Calu3 (cell line): ENCODE data around the gene TWIST2. TPM values are rescaled to one million over a fixed set of nuclear protein-coding genes. Genes with fewer than 3 reads are reported as not detected.

Experiments
- BruUV-seq: library from RNA; stranded (reverse); fragments of 400-500 nt; replicated peaks from 2 replicates; lab custom pipeline; 2021; lab: Mats Ljungman, UMichigan
- CTCF ChIA-PET: fragments of 300-600 bp; sonication (Branson Sonifier 250); formaldehyde crosslinking; loops from one replicate; lab custom pipeline; 2022; ENCODE audit warnings: antibody characterized with exemption; lab: Charles Lee
- DNase-seq: peaks from one replicate; pipeline ENCODE4 v3.0.0; 2022
- H3K27ac Mint-ChIP-seq: one replicate; pipeline ENCODE4 v1.8.0; 2022; ENCODE audit warnings: mixed read lengths; ENCODE audit not compliant: unreplicated experiment
- H3K27me3 Mint-ChIP-seq: one replicate; pipeline ENCODE4 v1.8.0; 2022; ENCODE audit warnings: mixed read lengths; ENCODE audit not compliant: unreplicated experiment
- H3K36me3 Mint-ChIP-seq: one replicate; pipeline ENCODE4 v1.8.0; 2022; ENCODE audit warnings: mild to moderate bottlenecking, moderate library complexity, mixed read lengths; ENCODE audit not compliant: insufficient read depth, unreplicated experiment
- H3K4me1 Mint-ChIP-seq: one replicate; pipeline ENCODE4 v1.8.0; 2022; ENCODE audit warnings: mild to moderate bottlenecking, low read depth, mixed read lengths; ENCODE audit not compliant: unreplicated experiment
- H3K4me3 Mint-ChIP-seq: one replicate; pipeline ENCODE4 v1.8.0; 2022; ENCODE audit warnings: mild to moderate bottlenecking, low read depth, moderate library complexity, mixed read lengths; ENCODE audit not compliant: unreplicated experiment
- H3K9me3 Mint-ChIP-seq: one replicate; pipeline ENCODE4 v1.8.0; 2022; ENCODE audit warnings: low read depth, mixed read lengths; ENCODE audit not compliant: unreplicated experiment
- intact Hi-C: fragments of 100-400 bp; cut with micrococcal nuclease; formaldehyde crosslinking; loops from one replicate; pipeline ENCODE4 v1.10.0; 2022; ENCODE audit not compliant: unreplicated experiment
- total RNA-seq: library from RNA; stranded (reverse); gene quantifications from 2 replicates; pipeline ENCODE4 v1.2.3, GENCODE V29; 2022
- TF ChIP-seq, protein P1 (sequence below): fragments of 200-600 bp; IDR thresholded peaks from one replicate; pipeline ENCODE4 v1.8.0; 2022; ENCODE audit warnings: antibody characterized with exemption; ENCODE audit not compliant: unreplicated experiment

The TWIST2 gene
- total RNA-seq, 1 experiment from 2014 or later: not detected

DNA sequence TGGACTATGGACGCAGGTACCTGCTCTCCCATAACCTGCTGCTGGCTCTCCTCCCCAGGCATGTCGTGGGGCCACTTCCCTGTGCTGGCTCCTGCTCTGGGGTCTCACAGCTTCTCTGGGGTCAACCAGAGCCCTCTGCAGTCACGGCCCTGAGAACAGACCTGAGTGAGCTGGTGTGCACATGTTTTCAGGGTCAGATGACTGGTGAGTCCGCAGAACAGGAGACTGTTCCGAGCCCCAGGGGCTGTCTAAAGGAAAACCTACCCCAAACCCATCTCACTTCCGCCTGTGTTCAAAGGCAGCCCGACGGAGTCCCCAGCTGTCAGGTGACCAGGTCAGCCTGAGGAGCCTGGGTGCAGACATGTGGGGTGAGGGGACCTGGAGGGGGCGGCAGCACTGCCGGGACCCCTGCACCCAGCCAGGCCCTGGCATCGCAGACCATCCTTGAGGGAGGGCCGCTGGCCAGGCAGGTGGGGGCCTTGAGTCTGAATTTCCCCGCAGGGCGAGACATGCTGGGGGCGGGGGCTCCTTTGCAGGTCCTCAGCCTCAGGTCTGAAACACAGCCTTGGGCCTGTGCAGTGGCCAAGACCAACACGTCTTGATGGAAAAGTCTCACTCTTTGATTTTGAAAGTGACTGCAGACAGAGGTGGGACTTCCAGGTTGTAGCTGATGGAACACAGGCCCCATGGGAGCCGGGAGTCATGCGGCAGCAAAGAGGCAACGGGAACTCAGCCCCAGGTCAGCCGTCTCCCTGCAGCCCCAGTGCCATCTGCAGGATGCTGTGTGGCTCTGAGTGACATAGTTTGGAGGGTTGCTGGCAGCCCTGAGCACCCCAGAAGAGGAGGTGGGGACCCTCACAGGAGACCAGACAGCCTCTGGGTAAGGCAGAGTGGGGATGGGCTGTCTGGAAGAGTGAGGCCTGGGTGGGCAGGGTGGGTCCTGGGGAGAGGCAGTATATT lies 65.3 kb downstream of the TWIST2 start:
- intact Hi-C loops: no loop called here
- no peaks in the 10 kb centered on the region for H3K36me3 Mint-ChIP-seq
- no TSS peak for BruUV-seq

DNA sequence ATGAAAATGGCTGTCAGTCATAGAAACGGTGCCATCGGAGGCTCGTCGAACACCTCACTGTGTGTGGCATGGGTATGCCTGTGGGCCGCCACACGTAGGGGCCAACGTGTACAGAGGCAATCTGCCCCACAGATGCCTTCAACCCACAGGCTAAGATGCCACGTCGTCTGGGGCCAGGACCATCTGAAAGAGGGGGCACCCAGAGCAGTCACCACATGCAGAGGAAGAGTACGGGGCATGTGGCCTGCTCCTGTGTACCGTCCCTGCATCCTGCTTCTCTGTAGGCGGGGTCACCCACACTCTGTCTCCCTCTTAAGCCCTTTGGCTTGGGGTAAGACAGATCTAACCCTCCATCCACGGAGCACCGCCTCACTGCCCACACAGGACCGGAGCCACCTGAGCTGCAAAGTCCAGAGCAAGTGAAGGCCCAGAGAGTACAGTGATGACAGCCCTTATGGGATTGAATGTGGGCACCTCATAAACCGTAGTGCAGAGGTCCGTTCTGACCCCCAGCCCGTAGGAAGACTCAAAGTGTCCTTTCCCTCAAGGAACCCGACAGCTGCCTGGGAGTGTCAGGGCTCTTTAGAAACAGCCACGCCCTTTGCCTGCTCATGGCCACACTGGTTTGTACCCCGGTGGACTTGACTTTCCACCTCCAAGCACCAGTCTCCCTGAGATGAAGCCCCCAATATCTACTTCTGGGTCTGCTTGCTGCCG lies 66.2 kb downstream of the TWIST2 start:
- H3K27me3 Mint-ChIP-seq: peaks cover 58% of the 10 kb centered on the region
- no peak overlapping the region for H3K4me3 Mint-ChIP-seq
- intact Hi-C loops: no loop called here
- no peaks in the 10 kb centered on the region for H3K9me3 Mint-ChIP-seq
- no peaks in the 10 kb centered on the region for H3K36me3 Mint-ChIP-seq
- CTCF ChIA-PET: no interaction called here
- no peaks in the 10 kb centered on the region for H3K4me1 Mint-ChIP-seq
- TF ChIP-seq, protein P1, sequence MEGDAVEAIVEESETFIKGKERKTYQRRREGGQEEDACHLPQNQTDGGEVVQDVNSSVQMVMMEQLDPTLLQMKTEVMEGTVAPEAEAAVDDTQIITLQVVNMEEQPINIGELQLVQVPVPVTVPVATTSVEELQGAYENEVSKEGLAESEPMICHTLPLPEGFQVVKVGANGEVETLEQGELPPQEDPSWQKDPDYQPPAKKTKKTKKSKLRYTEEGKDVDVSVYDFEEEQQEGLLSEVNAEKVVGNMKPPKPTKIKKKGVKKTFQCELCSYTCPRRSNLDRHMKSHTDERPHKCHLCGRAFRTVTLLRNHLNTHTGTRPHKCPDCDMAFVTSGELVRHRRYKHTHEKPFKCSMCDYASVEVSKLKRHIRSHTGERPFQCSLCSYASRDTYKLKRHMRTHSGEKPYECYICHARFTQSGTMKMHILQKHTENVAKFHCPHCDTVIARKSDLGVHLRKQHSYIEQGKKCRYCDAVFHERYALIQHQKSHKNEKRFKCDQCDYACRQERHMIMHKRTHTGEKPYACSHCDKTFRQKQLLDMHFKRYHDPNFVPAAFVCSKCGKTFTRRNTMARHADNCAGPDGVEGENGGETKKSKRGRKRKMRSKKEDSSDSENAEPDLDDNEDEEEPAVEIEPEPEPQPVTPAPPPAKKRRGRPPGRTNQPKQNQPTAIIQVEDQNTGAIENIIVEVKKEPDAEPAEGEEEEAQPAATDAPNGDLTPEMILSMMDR: no peak
- no TSS peak for BruUV-seq
- no peak overlapping the region for H3K27ac Mint-ChIP-seq
- no peak for DNase-seq

More for the DNA sequence above, 65.3 kb downstream of the TWIST2 start:
- TF ChIP-seq, protein P1: no peak
- H3K4me1 Mint-ChIP-seq: no peaks in the 10 kb centered on the region
- H3K27ac Mint-ChIP-seq: no peak overlapping the region
- H3K9me3 Mint-ChIP-seq: no peaks in the 10 kb centered on the region
- DNase-seq: no peak
- CTCF ChIA-PET: no interaction called here
- H3K4me3 Mint-ChIP-seq: no peak overlapping the region
- peaks cover 49% of the 10 kb centered on the region for H3K27me3 Mint-ChIP-seq

DNA sequence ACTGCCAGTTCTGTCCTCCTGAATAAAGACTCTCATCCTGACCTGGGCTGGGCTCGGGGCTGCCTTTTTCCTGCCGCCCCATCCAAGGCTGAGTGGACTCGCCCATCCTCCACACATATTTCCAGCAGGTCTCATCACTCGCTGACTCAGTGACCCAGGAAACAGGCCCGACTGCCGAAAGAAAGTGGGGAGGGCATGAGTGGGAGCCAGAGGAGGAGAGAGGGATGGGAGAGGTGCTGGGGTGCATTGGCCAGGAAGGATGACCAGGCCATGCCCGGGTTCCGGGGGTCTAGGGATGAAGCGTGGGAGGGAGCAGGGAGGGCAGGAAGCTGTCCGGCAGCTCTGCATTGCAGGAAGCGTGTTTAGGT lies 66.7 kb downstream of the TWIST2 start:
- TF ChIP-seq, protein P1: no peak
- CTCF ChIA-PET: no interaction called here
- no peak for DNase-seq
- no TSS peak for BruUV-seq
- Mint-ChIP-seq H3K27ac (no peak overlapping the region), H3K4me1 (no peaks in the 10 kb centered on the region), H3K27me3 (peaks cover 64% of the 10 kb centered on the region), H3K9me3 (no peaks in the 10 kb centered on the region), H3K36me3 (no peaks in the 10 kb centered on the region), H3K4me3 (no peak overlapping the region)
- intact Hi-C loops: no loop called here

DNA sequence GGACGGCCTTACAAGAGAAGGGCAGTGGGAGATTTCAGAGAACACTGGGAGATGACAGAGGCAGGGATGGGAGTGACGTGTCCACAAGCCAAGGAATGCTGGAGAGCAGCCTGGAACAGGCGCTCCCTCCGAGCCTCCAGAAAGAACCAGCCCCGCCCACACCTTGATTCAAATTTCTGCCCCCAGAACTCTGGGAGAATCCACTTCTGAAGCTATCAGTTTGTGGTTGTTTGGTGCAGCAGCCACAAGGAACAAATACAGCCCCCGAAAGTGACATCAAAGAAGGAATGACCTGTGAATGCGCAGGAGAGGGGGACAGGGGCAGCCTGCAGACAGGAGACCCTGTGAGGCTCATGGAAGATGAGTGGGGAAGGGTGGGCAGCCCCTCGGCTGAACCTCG lies 67.3 kb downstream of the TWIST2 start:
- no peak overlapping the region for H3K27ac Mint-ChIP-seq
- TF ChIP-seq, protein P1: no peak
- DNase-seq: no peak
- intact Hi-C loops: no loop called here
- CTCF ChIA-PET: interaction anchor here (0.6 kb wide), 1 partner anchor 156 kb away, joined by 7 read pairs; no protein-coding TSS in a partner anchor
- H3K4me3 Mint-ChIP-seq: no peak overlapping the region
- no peaks in the 10 kb centered on the region for H3K9me3 Mint-ChIP-seq
- peaks cover 69% of the 10 kb centered on the region for H3K27me3 Mint-ChIP-seq
- no TSS peak for BruUV-seq
- H3K4me1 Mint-ChIP-seq: no peaks in the 10 kb centered on the region
- no peaks in the 10 kb centered on the region for H3K36me3 Mint-ChIP-seq
